ENCODE results near the gene ATOH8. TPM values are rescaled to one million over a fixed set of nuclear protein-coding genes. Genes with fewer than 3 reads are reported as not detected.

ATOH8 gene
- total and polyA plus RNA-seq, 2 donors from 2014 or later = 11.2 to 18.6 TPM

DNA sequence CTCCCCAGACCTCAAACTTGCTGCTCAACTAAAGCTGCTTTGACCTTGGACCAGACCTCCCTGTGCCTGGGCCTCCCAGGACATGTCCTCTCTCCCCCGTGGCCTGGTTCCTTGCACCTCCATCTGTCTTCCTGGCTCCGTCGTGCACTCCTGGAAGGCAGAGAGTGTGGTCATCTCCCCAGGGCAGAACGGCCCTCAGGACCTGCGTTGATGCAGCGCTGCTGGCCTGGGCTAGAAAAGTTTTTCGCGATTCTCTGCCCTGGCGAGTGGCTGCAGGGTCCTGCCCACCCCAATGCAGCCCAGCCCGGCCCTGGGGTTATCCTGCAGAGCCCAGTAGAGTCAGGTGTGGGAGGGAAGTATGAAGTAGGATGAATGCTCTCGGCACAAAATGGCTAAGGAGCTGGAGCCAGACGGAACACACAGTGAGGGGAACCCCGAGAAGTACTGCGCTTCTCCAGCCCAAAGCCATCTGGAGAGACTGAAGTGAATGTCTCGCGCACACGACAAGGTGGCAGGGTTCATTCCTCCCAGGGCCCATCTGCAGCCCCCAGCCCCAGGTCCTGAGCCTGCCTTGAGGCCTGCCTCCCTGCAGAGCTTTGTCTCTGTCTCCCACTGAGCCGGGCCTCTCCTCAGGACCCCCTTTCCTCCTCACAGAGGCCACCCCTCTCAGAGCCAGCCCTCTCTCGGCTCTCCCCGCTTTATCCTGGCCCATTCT, 41.7 kb downstream of the ATOH8 start:
- Histone ChIP-seq H3K4me3 (ENCODE audit: low read length in 3 of 3) (no peak overlapping the region), H3K27ac (ENCODE audit: low read depth in 2 of 2, low read length in 2 of 2) (peak overlapping the region in 1 of 2 donors; percentile 2), H3K27me3 (ENCODE audit: control insufficient read depth, insufficient read depth, low read length) (no peaks in the 10 kb centered on the region), H3K9me3 (ENCODE audit: control insufficient read depth in 2 of 3, insufficient read depth in 1 of 3, low read length in 3 of 3) (no peaks in the 10 kb centered on the region), H3K9ac (ENCODE audit: low read length in 3 of 3) (no peak overlapping the region), H3K4me1 (ENCODE audit: control insufficient read depth in 2 of 3, insufficient read depth in 2 of 3, low read depth in 1 of 3, low read length in 3 of 3) (peaks cover 0 to 19% (median 0%) of the 10 kb centered on the region in 3 donors), H3K36me3 (ENCODE audit: control insufficient read depth in 2 of 3, insufficient read depth in 3 of 3, low read length in 3 of 3) (no peaks in the 10 kb centered on the region)
- TF ChIP-seq, protein P1, sequence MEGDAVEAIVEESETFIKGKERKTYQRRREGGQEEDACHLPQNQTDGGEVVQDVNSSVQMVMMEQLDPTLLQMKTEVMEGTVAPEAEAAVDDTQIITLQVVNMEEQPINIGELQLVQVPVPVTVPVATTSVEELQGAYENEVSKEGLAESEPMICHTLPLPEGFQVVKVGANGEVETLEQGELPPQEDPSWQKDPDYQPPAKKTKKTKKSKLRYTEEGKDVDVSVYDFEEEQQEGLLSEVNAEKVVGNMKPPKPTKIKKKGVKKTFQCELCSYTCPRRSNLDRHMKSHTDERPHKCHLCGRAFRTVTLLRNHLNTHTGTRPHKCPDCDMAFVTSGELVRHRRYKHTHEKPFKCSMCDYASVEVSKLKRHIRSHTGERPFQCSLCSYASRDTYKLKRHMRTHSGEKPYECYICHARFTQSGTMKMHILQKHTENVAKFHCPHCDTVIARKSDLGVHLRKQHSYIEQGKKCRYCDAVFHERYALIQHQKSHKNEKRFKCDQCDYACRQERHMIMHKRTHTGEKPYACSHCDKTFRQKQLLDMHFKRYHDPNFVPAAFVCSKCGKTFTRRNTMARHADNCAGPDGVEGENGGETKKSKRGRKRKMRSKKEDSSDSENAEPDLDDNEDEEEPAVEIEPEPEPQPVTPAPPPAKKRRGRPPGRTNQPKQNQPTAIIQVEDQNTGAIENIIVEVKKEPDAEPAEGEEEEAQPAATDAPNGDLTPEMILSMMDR (IDR thresholded peaks at IDR 0.05; ENCODE audit: borderline replicate concordance, extremely low read depth, insufficient read depth) = no peak
- intact Hi-C loops (cut with DNase I) = no loop called here
- FAIRE-seq = no peak
- DNase-seq = peak in 2 of 5 donors; percentile 34 to 48

DNA sequence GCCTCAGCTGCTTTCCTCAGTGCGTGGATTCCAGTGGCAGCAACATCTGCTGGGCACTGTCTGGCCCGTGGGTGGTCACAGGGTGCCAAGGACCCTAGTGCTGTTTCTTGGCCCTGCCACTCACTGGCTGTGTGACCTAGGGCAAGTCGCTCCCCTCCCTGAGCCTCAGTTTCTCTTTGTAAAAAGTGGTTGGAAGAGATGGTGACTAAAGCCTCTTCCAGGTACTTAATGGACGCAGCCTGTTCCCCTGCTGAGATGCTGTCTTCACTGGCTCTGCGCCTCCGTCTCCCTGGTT, 42.2 kb downstream of the ATOH8 start:
- Histone ChIP-seq H3K27ac (ENCODE audit: low read depth in 2 of 2, low read length in 2 of 2) (peak overlapping the region in 1 of 2 donors; percentile 2), H3K4me1 (ENCODE audit: control insufficient read depth in 2 of 3, insufficient read depth in 2 of 3, low read depth in 1 of 3, low read length in 3 of 3) (peaks cover 0 to 18% (median 0%) of the 10 kb centered on the region in 3 donors), H3K9me3 (ENCODE audit: control insufficient read depth in 2 of 3, insufficient read depth in 1 of 3, low read length in 3 of 3) (no peaks in the 10 kb centered on the region), H3K9ac (ENCODE audit: low read length in 3 of 3) (no peak overlapping the region), H3K27me3 (ENCODE audit: control insufficient read depth, insufficient read depth, low read length) (no peaks in the 10 kb centered on the region), H3K4me3 (ENCODE audit: low read length in 3 of 3) (no peak overlapping the region), H3K36me3 (ENCODE audit: control insufficient read depth in 2 of 3, insufficient read depth in 3 of 3, low read length in 3 of 3) (no peaks in the 10 kb centered on the region)
- TF ChIP-seq, protein P1 (IDR thresholded peaks at IDR 0.05; ENCODE audit: borderline replicate concordance, extremely low read depth, insufficient read depth) = no peak
- FAIRE-seq (no peak), DNase-seq (no peak)
- intact Hi-C loops (cut with DNase I) = no loop called here

DNA sequence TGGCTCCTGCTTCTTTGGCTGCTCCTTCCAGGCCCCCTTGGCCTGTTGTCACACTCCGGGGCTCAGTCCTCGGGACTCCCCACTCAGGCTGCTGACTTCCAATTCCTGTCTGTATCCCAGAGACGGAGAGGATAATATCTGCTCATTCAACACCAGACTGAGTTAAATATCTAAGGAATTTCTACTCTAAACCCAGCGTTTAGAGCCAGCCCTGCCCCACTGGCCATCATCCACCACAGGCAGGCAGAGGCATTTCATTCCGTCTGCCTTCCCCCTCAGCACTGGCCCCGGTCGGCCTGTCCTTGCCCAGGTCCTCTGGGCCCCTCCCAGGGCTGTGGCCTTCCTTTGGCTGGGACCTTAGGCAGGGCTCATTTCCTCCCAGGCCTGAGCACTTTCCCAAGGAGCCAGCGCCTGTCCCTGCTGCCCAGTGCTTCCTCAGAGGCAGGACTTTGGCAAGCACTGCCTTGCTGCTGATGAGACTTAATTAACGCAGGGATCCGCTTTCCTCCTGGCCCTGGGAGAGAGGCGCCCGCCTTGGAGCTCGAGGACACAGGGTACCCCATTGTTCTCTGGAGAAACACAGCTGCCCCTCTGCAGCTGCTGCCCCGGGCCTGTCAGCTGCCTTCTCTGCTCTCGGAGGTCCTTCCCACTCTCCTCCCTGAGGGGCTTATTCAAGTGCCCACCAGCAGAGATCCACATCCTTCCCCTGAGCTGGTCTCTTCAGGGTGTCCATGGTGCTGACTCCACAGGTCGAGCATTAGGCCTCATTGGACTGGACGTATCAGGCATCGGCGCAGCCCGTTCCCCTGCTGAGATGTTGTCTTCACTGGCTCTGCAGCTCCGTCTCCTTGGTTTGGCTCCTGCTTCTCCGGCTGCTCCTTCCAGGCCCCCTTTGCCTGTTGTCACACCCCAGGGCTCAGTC, 42.8 kb downstream of the ATOH8 start:
- DNase-seq (peak in 2 of 5 donors; percentile 34 to 83), FAIRE-seq (no peak)
- H3K27me3 ChIP-seq (ENCODE audit: control insufficient read depth, insufficient read depth, low read length) = no peaks in the 10 kb centered on the region
- intact Hi-C loops (cut with DNase I) = no loop called here
- H3K4me3 ChIP-seq (ENCODE audit: low read length in 3 of 3) = no peak overlapping the region
- no peak overlapping the region for H3K9ac ChIP-seq (ENCODE audit: low read length in 3 of 3)
- no peaks in the 10 kb centered on the region for H3K36me3 ChIP-seq (ENCODE audit: control insufficient read depth in 2 of 3, insufficient read depth in 3 of 3, low read length in 3 of 3)
- no peak overlapping the region for H3K27ac ChIP-seq (ENCODE audit: low read depth in 2 of 2, low read length in 2 of 2)
- TF ChIP-seq, protein P1 (IDR thresholded peaks at IDR 0.05; ENCODE audit: borderline replicate concordance, extremely low read depth, insufficient read depth) = no peak
- H3K4me1 ChIP-seq (ENCODE audit: control insufficient read depth in 2 of 3, insufficient read depth in 2 of 3, low read depth in 1 of 3, low read length in 3 of 3) = peaks cover 0 to 18% (median 0%) of the 10 kb centered on the region in 3 donors
- H3K9me3 ChIP-seq (ENCODE audit: control insufficient read depth in 2 of 3, insufficient read depth in 1 of 3, low read length in 3 of 3) = no peaks in the 10 kb centered on the region
